Measurements from ENCODE around the gene ABHD17A. TPM values are rescaled to one million over a fixed set of nuclear protein-coding genes. Genes with fewer than 3 reads are reported as not detected.
A peak's percentile ranks its signal among the peaks of the same experiment; 100 is the strongest.

Gene ABHD17A
- total RNA-seq, 1 donor from 2014 or later: 76.4 TPM

DNA sequence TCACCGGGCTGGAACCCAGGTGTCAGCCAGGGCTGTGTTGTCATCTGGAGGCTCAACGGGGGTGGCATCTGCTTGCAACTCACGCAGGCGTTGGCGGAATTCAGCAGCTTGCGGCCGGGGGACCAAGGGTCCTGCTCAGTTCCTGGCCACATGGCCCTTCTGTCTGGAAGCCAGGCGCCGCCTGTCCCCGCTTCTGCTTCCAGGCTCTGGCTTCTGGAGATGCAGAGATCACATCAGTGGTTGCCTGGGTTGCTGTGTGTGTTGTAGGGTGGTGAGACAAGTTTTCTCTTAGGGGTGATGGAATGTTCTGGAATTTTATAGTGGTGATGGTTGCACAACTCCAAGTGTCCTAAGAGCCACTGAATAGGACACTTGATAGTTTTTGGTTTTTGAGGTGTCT lies 24.9 kb upstream of the ABHD17A start:
- no peaks in the 10 kb centered on the region for H3K27me3 ChIP-seq (ENCODE audit: low read depth)
- H3K27ac ChIP-seq: no peak overlapping the region
- H3K4me1 ChIP-seq: peaks cover 48% of the 10 kb centered on the region
- H3K4me3 ChIP-seq: no peak overlapping the region
- no peaks in the 10 kb centered on the region for H3K9me3 ChIP-seq
- H3K36me3 ChIP-seq: peaks cover 27% of the 10 kb centered on the region
- intact Hi-C loops (cut with DNase I): no loop called here
- TF ChIP-seq CTCF (IDR thresholded peaks at IDR 0.05): no peak
- ATAC-seq (peak in 1 of 2 donors; percentile 17), DNase-seq (peak; percentile 48)

DNA sequence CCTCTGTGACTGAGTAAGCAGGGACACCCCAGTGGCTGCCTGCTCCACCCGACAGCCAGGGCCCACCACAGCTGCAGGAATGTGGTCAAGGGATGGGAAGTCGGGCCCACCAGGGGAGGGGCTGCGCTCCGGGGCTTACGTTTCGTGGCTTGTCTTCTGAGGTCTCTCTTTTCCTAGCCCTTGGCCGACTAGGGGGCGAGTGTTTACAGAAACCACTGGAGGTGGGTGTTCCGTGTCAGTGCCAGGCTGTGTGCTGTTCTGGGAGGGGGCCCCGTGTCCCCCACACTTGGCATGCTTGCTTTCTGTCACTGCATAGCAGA lies 24.4 kb upstream of the ABHD17A start:
- H3K4me1 ChIP-seq: peaks cover 51% of the 10 kb centered on the region

GRCh38 chr19:1908364-1908678 lies 23.0 kb upstream of the ABHD17A start:
- Histone ChIP-seq H3K4me1 (peaks cover 63% of the 10 kb centered on the region), H3K9me3 (no peaks in the 10 kb centered on the region), H3K4me3 (peak overlapping the region; percentile 21), H3K27ac (peak overlapping the region; percentile 53), H3K27me3 (ENCODE audit: low read depth) (no peaks in the 10 kb centered on the region), H3K36me3 (peaks cover 13% of the 10 kb centered on the region)
- TF ChIP-seq CTCF (IDR thresholded peaks at IDR 0.05): no peak
- peak; percentile 57 for DNase-seq
- no peak for ATAC-seq
- intact Hi-C loops (cut with DNase I): no loop called here

More for the DNA sequence above, 24.4 kb upstream of the ABHD17A start:
- intact Hi-C loops (cut with DNase I): no loop called here
- H3K4me3 ChIP-seq: no peak overlapping the region
- no peak for ATAC-seq
- no peaks in the 10 kb centered on the region for H3K27me3 ChIP-seq (ENCODE audit: low read depth)
- H3K36me3 ChIP-seq: peaks cover 22% of the 10 kb centered on the region
- no peak overlapping the region for H3K27ac ChIP-seq
- H3K9me3 ChIP-seq: no peaks in the 10 kb centered on the region
- no peak for TF ChIP-seq CTCF (IDR thresholded peaks at IDR 0.05)
- DNase-seq: no peak

DNA sequence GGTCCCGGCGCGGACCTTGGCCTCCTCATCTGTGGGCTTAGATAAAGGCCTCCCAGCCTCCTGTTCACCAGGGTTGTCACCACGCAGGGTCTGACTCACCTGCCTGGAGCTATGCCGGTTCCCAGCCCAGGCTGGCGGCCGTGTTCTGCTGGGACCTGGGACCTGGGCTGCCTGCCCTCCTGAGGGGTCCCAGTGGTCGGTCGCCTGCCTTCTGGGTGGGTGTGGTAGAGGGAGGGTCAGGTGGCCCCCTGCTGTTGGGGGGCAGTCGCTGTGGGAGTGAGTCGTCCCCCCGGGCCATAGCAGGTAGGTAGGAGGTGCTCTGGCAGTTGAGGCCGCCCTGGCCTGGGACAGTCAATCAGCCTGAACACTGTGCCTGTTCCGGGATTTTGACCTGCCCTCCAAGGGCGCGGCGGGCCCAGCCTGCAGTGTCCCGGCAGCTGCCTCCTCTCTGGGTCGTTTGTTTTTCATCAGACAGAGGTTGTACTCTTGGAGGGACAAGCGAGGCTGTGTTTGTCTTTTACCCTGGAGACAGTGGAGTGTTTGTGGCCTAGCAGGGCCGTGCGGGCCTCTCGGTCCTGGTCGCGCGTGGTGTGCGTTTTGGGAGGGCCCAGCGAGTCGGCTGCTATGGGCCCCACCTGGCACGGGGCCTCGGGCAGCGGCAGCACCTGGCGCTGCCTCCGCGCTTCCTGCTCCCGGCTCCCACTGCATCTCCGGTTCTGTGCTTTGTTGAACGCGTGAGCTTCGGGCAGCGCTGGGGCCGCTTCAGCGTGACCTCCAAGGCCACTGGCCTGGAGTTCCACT lies 22.5 kb upstream of the ABHD17A start:
- intact Hi-C loops (cut with DNase I): no loop called here
- no peak for DNase-seq
- peaks cover 63% of the 10 kb centered on the region for H3K4me1 ChIP-seq

DNA sequence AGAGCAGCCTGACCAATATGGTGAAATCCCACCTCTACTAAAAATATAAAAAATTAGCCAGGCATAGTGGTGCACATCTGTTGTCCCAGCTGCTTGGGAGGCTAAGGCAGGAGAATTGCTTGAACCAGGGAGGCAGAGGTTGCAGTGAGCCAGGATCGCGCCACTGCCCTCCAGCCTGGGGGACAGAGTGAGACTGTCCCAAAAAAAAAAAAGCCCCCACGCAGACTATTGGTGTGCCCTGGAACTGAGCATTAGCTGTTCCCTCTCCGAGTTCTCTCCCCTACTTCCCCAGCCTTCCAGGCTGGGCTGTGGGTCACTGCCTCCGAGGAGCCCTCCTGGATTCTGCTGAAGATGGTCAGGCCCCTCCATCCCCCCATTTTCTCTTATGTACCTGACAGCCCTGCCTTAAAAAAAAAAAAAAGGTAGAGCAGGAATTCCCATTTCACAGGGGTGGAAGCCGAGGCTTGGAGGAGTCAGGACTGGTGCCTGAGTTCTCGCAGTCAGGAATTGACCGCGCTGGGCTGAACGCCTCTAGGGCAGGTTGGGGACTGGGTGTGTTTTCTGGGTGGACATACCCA lies 21.8 kb upstream of the ABHD17A start:
- Histone ChIP-seq H3K4me3 (no peak overlapping the region), H3K9me3 (no peaks in the 10 kb centered on the region), H3K4me1 (peaks cover 63% of the 10 kb centered on the region), H3K36me3 (peaks cover under 1% of the 10 kb centered on the region), H3K27ac (peak overlapping the region; percentile 53), H3K27me3 (ENCODE audit: low read depth) (no peaks in the 10 kb centered on the region)
- intact Hi-C loops (cut with DNase I): no loop called here
- no peak for TF ChIP-seq CTCF (IDR thresholded peaks at IDR 0.05)
- ATAC-seq (no peak), DNase-seq (no peak)

More for the DNA sequence above, 22.5 kb upstream of the ABHD17A start:
- Histone ChIP-seq H3K9me3 (no peaks in the 10 kb centered on the region), H3K27me3 (ENCODE audit: low read depth) (no peaks in the 10 kb centered on the region), H3K4me3 (peak overlapping the region; percentile 21), H3K36me3 (peaks cover 8% of the 10 kb centered on the region), H3K27ac (peak overlapping the region; percentile 53)
- peak in 1 of 2 donors; percentile 17 for ATAC-seq
- no peak for TF ChIP-seq CTCF (IDR thresholded peaks at IDR 0.05)

Measured in lower lobe of right lung (tissue), 2 donors.